Measurements from ENCODE around the gene CNOT10. TPM values are rescaled to one million over a fixed set of nuclear protein-coding genes. Genes with fewer than 3 reads are reported as not detected.
A peak's percentile ranks its signal among the peaks of the same experiment; 100 is the strongest.

CNOT10 gene
- total RNA-seq, 1 donor from 2014 or later = 35.5 TPM

DNA sequence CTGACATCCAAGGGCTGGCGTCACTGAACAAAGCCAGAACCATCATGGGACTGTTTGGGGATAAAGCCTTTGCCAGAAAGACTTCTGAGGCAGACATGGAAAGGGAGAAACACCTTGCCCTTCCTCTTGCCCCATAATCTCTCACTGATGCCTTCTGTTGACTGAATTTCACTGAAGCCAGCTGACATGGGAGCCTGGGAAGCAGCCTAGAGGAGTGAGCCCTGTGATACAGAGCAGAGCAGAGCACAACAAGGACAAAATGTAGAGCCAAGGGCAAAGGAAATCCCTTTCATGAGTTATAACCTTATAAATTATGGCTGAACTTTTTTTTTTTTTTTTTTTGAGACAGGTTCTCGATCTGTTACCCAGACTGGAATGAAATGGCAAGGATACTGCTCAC, 9.8 kb upstream of the CNOT10 start:
- Mint-ChIP-seq H3K4me1 (ENCODE audit: low read depth, unreplicated experiment) (no peaks in the 10 kb centered on the region), H3K36me3 (ENCODE audit: unreplicated experiment) (no peaks in the 10 kb centered on the region), H3K4me3 (ENCODE audit: unreplicated experiment) (no peak overlapping the region), H3K27me3 (ENCODE audit: unreplicated experiment) (peaks cover 2% of the 10 kb centered on the region), H3K9me3 (ENCODE audit: unreplicated experiment) (peaks cover 3% of the 10 kb centered on the region), H3K27ac (ENCODE audit: unreplicated experiment) (no peak overlapping the region)
- DNase-seq = no peak
- TF ChIP-seq, protein P1, sequence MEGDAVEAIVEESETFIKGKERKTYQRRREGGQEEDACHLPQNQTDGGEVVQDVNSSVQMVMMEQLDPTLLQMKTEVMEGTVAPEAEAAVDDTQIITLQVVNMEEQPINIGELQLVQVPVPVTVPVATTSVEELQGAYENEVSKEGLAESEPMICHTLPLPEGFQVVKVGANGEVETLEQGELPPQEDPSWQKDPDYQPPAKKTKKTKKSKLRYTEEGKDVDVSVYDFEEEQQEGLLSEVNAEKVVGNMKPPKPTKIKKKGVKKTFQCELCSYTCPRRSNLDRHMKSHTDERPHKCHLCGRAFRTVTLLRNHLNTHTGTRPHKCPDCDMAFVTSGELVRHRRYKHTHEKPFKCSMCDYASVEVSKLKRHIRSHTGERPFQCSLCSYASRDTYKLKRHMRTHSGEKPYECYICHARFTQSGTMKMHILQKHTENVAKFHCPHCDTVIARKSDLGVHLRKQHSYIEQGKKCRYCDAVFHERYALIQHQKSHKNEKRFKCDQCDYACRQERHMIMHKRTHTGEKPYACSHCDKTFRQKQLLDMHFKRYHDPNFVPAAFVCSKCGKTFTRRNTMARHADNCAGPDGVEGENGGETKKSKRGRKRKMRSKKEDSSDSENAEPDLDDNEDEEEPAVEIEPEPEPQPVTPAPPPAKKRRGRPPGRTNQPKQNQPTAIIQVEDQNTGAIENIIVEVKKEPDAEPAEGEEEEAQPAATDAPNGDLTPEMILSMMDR (IDR thresholded peaks at IDR 0.05; ENCODE audit: partially characterized antibody, unreplicated experiment) = no peak

DNA sequence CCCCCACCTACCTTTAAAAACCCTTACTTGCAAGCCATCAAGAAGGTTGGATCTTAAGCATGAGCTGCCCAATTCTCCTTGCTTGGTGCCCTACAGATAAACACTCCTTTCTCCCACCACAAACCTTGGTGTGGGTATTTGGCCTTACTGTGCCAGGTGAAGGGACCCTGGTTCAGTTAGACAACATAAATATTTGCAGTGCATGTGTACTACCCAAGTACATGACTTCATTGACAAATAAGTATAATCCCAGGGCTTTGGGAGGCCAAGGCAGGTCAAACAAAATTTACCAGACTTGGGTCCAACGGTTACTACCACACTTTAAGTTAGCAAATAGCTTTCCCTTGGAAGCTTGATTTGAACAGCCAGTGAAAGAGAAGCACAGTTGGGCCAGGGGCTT, 9.3 kb upstream of the CNOT10 start:
- no peaks in the 10 kb centered on the region for H3K4me1 Mint-ChIP-seq (ENCODE audit: low read depth, unreplicated experiment)
- peaks cover 2% of the 10 kb centered on the region for H3K27me3 Mint-ChIP-seq (ENCODE audit: unreplicated experiment)
- no peak overlapping the region for H3K4me3 Mint-ChIP-seq (ENCODE audit: unreplicated experiment)
- TF ChIP-seq, protein P1 (IDR thresholded peaks at IDR 0.05; ENCODE audit: partially characterized antibody, unreplicated experiment) = no peak
- peaks cover 3% of the 10 kb centered on the region for H3K9me3 Mint-ChIP-seq (ENCODE audit: unreplicated experiment)
- no peaks in the 10 kb centered on the region for H3K36me3 Mint-ChIP-seq (ENCODE audit: unreplicated experiment)
- no peak for DNase-seq
- no peak overlapping the region for H3K27ac Mint-ChIP-seq (ENCODE audit: unreplicated experiment)

DNA sequence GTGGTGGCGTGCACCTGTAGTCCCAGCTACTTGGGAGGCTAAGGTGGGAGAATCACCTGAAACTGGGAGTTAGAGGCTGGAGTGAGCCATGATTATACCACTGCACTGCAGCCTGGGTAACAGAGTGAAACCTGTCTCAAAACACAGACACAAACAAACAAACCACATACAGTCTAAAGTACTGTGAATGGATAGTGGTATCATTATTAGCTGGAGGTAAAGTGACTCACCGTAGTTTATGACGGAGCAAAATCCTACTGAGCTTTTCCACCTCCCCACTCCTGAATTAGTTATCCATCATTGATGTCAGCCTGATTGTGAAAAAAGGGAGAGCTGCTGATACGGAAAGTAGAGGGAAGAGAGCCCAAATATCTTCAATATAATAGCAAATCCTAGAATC, 3.2 kb upstream of the CNOT10 start:
- Mint-ChIP-seq H3K36me3 (ENCODE audit: unreplicated experiment) (no peaks in the 10 kb centered on the region), H3K9me3 (ENCODE audit: unreplicated experiment) (peaks cover 4% of the 10 kb centered on the region), H3K4me3 (ENCODE audit: unreplicated experiment) (no peak overlapping the region), H3K4me1 (ENCODE audit: low read depth, unreplicated experiment) (peaks cover 13% of the 10 kb centered on the region), H3K27ac (ENCODE audit: unreplicated experiment) (no peak overlapping the region), H3K27me3 (ENCODE audit: unreplicated experiment) (no peaks in the 10 kb centered on the region)
- TF ChIP-seq, protein P1 (IDR thresholded peaks at IDR 0.05; ENCODE audit: partially characterized antibody, unreplicated experiment) = no peak
- no peak for DNase-seq

DNA sequence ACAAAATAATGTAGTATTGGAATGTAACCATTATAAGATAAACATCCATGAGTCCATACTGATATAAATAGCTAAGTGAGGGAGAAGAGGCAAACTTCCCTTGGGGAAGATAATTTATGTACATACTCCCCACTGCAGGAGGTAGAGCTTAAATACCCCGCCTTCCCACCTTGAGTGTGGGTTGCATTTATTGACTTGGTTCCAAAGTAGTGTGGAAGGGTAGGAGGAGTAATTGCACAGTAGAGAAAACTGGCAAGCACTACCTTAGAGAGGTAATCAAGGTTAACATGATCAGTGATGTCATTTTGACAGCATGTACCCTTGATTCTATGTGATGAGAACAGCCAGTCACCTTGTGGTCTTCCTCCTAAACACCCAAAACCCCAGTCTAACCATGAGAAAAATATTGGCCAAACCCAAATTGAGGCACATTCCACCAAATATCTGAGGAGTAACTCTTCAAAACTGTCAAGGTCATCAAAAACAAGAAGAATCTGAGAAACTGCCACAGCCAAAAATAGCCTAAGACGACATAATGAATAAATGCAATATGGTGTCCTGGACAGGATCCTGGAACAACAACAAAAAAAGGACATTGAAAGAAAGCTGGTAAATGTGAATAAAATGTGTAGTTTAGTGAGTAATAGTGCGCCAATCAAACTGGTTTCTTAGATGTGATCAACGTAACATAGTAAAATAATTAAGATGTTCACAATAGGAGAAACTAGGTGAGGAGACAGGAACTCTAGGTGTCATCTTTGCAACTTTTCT, 774 bp upstream of the CNOT10 start:
- peaks cover 2% of the 10 kb centered on the region for H3K27me3 Mint-ChIP-seq (ENCODE audit: unreplicated experiment)
- TF ChIP-seq, protein P1 (IDR thresholded peaks at IDR 0.05; ENCODE audit: partially characterized antibody, unreplicated experiment) = no peak
- DNase-seq = no peak
- no peak overlapping the region for H3K27ac Mint-ChIP-seq (ENCODE audit: unreplicated experiment)
- H3K36me3 Mint-ChIP-seq (ENCODE audit: unreplicated experiment) = no peaks in the 10 kb centered on the region
- H3K9me3 Mint-ChIP-seq (ENCODE audit: unreplicated experiment) = peaks cover 4% of the 10 kb centered on the region
- H3K4me1 Mint-ChIP-seq (ENCODE audit: low read depth, unreplicated experiment) = peaks cover 17% of the 10 kb centered on the region
- peak overlapping the region; percentile 86 for H3K4me3 Mint-ChIP-seq (ENCODE audit: unreplicated experiment)

DNA sequence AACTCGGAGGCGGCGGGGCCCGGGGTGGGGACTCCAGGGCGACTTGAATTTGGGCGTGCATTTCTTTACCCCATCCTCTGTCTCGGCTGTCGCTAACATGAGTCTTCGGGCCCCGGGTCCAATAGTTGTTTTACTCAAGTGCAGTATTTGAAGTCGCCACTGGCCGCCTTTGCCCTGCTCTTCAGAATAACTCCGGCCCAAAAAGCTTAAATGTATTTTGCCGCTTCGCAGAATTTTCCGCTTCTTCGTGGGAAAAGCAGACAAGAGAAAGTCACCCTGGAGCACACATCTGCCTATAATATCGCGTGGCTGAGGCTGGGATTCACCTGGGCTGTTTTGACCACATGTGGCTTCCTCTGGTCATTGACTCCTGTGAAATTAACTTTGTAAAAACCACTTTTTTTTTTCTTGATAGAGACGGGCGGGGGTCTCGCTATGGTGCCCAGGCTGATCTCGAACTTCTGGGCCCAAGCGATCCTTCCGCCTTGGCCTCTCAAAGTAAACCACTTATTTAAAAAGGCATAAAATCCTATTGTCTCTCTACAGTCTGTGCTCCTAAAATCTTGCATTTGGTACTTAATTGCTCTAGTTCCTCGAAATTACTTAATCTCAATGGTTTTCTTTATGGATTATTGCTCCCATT, 676 bp downstream of the CNOT10 start:
- Mint-ChIP-seq H3K27ac (ENCODE audit: unreplicated experiment) (peak overlapping the region; percentile 73), H3K36me3 (ENCODE audit: unreplicated experiment) (no peaks in the 10 kb centered on the region), H3K4me1 (ENCODE audit: low read depth, unreplicated experiment) (peaks cover 17% of the 10 kb centered on the region), H3K4me3 (ENCODE audit: unreplicated experiment) (peak overlapping the region; percentile 96), H3K27me3 (ENCODE audit: unreplicated experiment) (peaks cover 5% of the 10 kb centered on the region), H3K9me3 (ENCODE audit: unreplicated experiment) (peaks cover 4% of the 10 kb centered on the region)
- DNase-seq = no peak
- TF ChIP-seq, protein P1 (IDR thresholded peaks at IDR 0.05; ENCODE audit: partially characterized antibody, unreplicated experiment) = no peak

Measured in glutamatergic neuron (in vitro differentiated cells).